HepG2 (cell line): Measurements from ENCODE around the gene ATP5MG. TPM values are rescaled to one million over a fixed set of nuclear protein-coding genes. Genes with fewer than 3 reads are reported as not detected.

Source experiments
- CBFB ChIP-seq: sonication (generic); formaldehyde crosslinking; IDR thresholded peaks from 2 replicates; pipeline ENCODE4 v1.4.0; 2020; ENCODE audit warnings: missing genetic modification reagents
- CHD4 ChIP-seq: fragments of 200-600 bp; sonication (generic); IDR thresholded peaks from 2 replicates; pipeline ENCODE4 v1.7.0; 2017; ENCODE audit warnings: mild to moderate bottlenecking, low read length, borderline replicate concordance
- GATAD2A ChIP-seq: IDR thresholded peaks from 2 replicates; pipeline ENCODE4 v1.6.1; 2016
- MTA1 ChIP-seq: sonication (generic); formaldehyde crosslinking; IDR thresholded peaks from 2 replicates; pipeline ENCODE4 v1.4.0; 2020; ENCODE audit warnings: missing genetic modification reagents, mild to moderate bottlenecking, borderline replicate concordance
- MXD4 ChIP-seq: IDR thresholded peaks from 2 replicates; pipeline ENCODE4 v1.6.1; 2016; ENCODE audit warnings: mild to moderate bottlenecking, missing biosample characterization, missing genetic modification reagents
- RFX3 ChIP-seq: IDR thresholded peaks from 2 replicates; pipeline ENCODE4 v1.6.1; 2016; ENCODE audit warnings: missing biosample characterization, missing genetic modification reagents
- RFXANK ChIP-seq: IDR thresholded peaks from 2 replicates; pipeline ENCODE4 v1.6.1; 2016
- ZFP36L2 ChIP-seq: sonication (generic); formaldehyde crosslinking; IDR thresholded peaks from 2 replicates; pipeline ENCODE4 v1.4.0; 2020; ENCODE audit warnings: missing genetic modification reagents
- ZNF432 ChIP-seq: sonication (generic); formaldehyde crosslinking; IDR thresholded peaks from 2 replicates; pipeline ENCODE4 v1.5.0; 2020; ENCODE audit warnings: missing genetic modification reagents, mild to moderate bottlenecking, borderline replicate concordance
- ZNF564 ChIP-seq: sonication (generic); formaldehyde crosslinking; IDR thresholded peaks from 2 replicates; pipeline ENCODE4 v1.8.1; 2023; ENCODE audit warnings: mild to moderate bottlenecking, missing genetic modification reagents
- ZNF616 ChIP-seq: sonication (generic); formaldehyde crosslinking; IDR thresholded peaks from 2 replicates; pipeline ENCODE4 v1.5.0; 2020; ENCODE audit warnings: low read depth, mild to moderate bottlenecking, missing genetic modification reagents
- ZNF644 ChIP-seq: IDR thresholded peaks from 2 replicates; pipeline ENCODE4 v1.6.1; 2016; ENCODE audit warnings: low read depth
- ZNF709 ChIP-seq: sonication (generic); formaldehyde crosslinking; IDR thresholded peaks from 2 replicates; pipeline ENCODE4 v1.5.0; 2020; ENCODE audit warnings: mild to moderate bottlenecking, missing genetic modification reagents
- ZNF768 ChIP-seq: sonication (generic); formaldehyde crosslinking; IDR thresholded peaks from 2 replicates; pipeline ENCODE4 v1.4.0; 2020; ENCODE audit warnings: missing genetic modification reagents
- ZNF772 ChIP-seq: sonication (generic); formaldehyde crosslinking; IDR thresholded peaks from 2 replicates; pipeline ENCODE4 v1.5.0; 2020; ENCODE audit warnings: mild to moderate bottlenecking, missing genetic modification reagents
- ZSCAN30 ChIP-seq: sonication (generic); formaldehyde crosslinking; IDR thresholded peaks from 2 replicates; pipeline ENCODE4 v1.5.0; 2020; ENCODE audit warnings: mild to moderate bottlenecking, missing genetic modification reagents
- ZSCAN31 ChIP-seq: sonication (generic); formaldehyde crosslinking; IDR thresholded peaks from 2 replicates; pipeline ENCODE4 v1.5.0; 2020; ENCODE audit warnings: low read depth, mild to moderate bottlenecking, missing genetic modification reagents
- polyA plus RNA-seq, 8 experiments: library from polyadenylated mRNA; depleted of rRNA in 3 of 8; stranded (reverse) in 7 of 8; unstranded in 1 of 8; fragments of >200 nt; fragmentation: Illumina TruSeq in 4 of 8; extraction: Trizol in 4 of 8; gene quantifications; 2 replicates each; pipeline versions ENCODE4 v1.2.1 to v1.2.3, GENCODE V29; 2011 to 2016; ENCODE audit warnings: low read depth in 4 of 8, missing spikeins in 1 of 8, mixed read lengths in 1 of 8; ENCODE audit not compliant: insufficient read depth in 1 of 8
- total RNA-seq, 5 experiments: library from RNA; depleted of rRNA; stranded (reverse); fragments of >200 nt; fragmentation: Illumina TruSeq; extraction: Trizol; gene quantifications; 2 replicates each; pipeline ENCODE4 v1.2.3, GENCODE V29; 2016; ENCODE audit warnings: low read depth in 1 of 5
- TF ChIP-seq, protein P1 (sequence below): sonication (generic); formaldehyde crosslinking; IDR thresholded peaks from 2 replicates; pipeline ENCODE4 v1.4.0; 2020; ENCODE audit warnings: missing genetic modification reagents, low read depth, mild to moderate bottlenecking, borderline replicate concordance
- TF ChIP-seq, protein P2 (sequence below): sonication (generic); formaldehyde crosslinking; IDR thresholded peaks from 2 replicates; pipeline ENCODE4 v1.4.0; 2020; ENCODE audit warnings: mild to moderate bottlenecking, missing genetic modification reagents
- TF ChIP-seq, protein P3 (sequence below): sonication (generic); formaldehyde crosslinking; IDR thresholded peaks from 2 replicates; pipeline ENCODE4 v1.4.0; 2020; ENCODE audit warnings: missing genetic modification reagents
- TF ChIP-seq, protein P4 (sequence below), 2 experiments: sonication (generic) in 1 of 2; formaldehyde crosslinking in 1 of 2; IDR thresholded peaks; 2 replicates each; pipeline versions ENCODE4 v1.4.0 to v1.6.1; 2018 to 2020; ENCODE audit warnings: missing genetic modification reagents in 2 of 2, borderline replicate concordance in 1 of 2, low read depth in 1 of 2, mild to moderate bottlenecking in 1 of 2, missing biosample characterization in 1 of 2
- TF ChIP-seq, protein P5 (sequence below): sonication (generic); formaldehyde crosslinking; IDR thresholded peaks from 2 replicates; pipeline ENCODE4 v1.5.0; 2020; ENCODE audit warnings: missing genetic modification reagents, mild to moderate bottlenecking, borderline replicate concordance

ATP5MG gene
- total and polyA plus RNA-seq, 2 of the 13 experiments (the other 11 are each of a cell fraction or from before 2014, with no cell fraction given), result 260 to 320 TPM

DNA sequence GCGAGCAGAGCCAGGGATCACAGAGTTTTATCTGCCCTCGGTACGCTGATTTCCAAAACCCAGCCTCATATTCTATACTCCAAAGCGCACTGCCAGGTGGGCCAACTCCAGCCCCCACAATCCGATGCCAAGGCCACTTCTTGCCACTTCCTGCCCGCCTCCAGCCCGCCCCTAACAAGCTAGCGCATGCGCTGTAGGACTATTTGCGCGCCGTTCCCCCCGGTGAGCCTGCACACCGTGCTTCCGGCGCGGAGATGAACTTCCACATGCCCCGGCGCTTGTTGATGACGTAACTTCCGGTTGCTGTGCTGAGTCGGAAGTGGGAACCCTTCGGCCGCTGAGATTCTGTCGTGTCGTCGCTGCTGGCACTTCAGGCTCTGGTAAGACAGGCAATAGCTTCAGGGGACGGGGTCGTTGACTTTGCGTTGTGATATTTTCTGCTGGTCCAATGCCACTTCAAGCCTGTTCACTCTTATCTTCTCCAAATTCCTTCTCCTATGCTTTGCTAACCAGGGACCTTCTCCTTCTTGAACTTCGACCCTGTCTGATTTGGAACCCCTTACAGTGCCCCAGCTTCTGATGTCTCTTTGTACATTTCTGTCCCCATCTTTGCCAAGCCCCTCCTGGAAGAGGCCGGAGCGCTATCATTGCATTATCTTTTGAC is 42.0 kb upstream of the ATP5MG start, which contains the start of gene UBE4A (continued):
- TF ChIP-seq, protein P1, sequence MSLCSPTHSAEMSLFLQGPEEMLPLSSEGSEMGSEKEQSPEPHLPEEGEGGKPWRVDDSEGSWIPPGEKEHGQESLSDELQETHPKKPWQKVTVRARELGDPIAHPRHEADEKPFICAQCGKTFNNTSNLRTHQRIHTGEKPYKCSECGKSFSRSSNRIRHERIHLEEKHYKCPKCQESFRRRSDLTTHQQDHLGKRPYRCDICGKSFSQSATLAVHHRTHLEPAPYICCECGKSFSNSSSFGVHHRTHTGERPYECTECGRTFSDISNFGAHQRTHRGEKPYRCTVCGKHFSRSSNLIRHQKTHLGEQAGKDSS (CRISPR knock-in tag), result no peak; the same call in 1 of the 2 replicates
- TF ChIP-seq ZNF772 (CRISPR knock-in tag), result 0 out of 2 replicates have a peak, but pooled peaks have one; percentile 29
- TF ChIP-seq ZNF564 (CRISPR knock-in tag), result no peak
- TF ChIP-seq MTA1 (CRISPR knock-in tag), result no peak
- no peak for TF ChIP-seq ZNF432 (CRISPR knock-in tag)
- TF ChIP-seq ZNF644, result 0 out of 2 replicates have a peak, but pooled peaks have one; percentile 20
- TF ChIP-seq ZNF616 (CRISPR knock-in tag), result no peak
- 0 out of 2 replicates have a peak, but pooled peaks have one; percentile 54 for TF ChIP-seq RFXANK
- no peak for TF ChIP-seq ZSCAN31 (CRISPR knock-in tag)
- TF ChIP-seq RFX3 (CRISPR knock-in tag), result no peak
- TF ChIP-seq, protein P2, sequence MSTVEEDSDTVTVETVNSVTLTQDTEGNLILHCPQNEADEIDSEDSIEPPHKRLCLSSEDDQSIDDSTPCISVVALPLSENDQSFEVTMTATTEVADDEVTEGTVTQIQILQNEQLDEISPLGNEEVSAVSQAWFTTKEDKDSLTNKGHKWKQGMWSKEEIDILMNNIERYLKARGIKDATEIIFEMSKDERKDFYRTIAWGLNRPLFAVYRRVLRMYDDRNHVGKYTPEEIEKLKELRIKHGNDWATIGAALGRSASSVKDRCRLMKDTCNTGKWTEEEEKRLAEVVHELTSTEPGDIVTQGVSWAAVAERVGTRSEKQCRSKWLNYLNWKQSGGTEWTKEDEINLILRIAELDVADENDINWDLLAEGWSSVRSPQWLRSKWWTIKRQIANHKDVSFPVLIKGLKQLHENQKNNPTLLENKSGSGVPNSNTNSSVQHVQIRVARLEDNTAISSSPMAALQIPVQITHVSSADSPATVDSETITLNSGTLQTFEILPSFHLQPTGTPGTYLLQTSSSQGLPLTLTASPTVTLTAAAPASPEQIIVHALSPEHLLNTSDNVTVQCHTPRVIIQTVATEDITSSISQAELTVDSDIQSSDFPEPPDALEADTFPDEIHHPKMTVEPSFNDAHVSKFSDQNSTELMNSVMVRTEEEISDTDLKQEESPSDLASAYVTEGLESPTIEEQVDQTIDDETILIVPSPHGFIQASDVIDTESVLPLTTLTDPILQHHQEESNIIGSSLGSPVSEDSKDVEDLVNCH (CRISPR knock-in tag), result no peak
- TF ChIP-seq ZSCAN30 (CRISPR knock-in tag), result no peak
- TF ChIP-seq ZNF768 (CRISPR knock-in tag), result 0 out of 2 replicates have a peak, but pooled peaks have one; percentile 46
- no peak for TF ChIP-seq CBFB (CRISPR knock-in tag)
- TF ChIP-seq CHD4, result peak; percentile 98
- TF ChIP-seq MXD4, result peak; percentile 82; the same call in 1 of the 2 replicates
- peak; percentile 61 for TF ChIP-seq GATAD2A (CRISPR knock-in tag)
- TF ChIP-seq, protein P3, sequence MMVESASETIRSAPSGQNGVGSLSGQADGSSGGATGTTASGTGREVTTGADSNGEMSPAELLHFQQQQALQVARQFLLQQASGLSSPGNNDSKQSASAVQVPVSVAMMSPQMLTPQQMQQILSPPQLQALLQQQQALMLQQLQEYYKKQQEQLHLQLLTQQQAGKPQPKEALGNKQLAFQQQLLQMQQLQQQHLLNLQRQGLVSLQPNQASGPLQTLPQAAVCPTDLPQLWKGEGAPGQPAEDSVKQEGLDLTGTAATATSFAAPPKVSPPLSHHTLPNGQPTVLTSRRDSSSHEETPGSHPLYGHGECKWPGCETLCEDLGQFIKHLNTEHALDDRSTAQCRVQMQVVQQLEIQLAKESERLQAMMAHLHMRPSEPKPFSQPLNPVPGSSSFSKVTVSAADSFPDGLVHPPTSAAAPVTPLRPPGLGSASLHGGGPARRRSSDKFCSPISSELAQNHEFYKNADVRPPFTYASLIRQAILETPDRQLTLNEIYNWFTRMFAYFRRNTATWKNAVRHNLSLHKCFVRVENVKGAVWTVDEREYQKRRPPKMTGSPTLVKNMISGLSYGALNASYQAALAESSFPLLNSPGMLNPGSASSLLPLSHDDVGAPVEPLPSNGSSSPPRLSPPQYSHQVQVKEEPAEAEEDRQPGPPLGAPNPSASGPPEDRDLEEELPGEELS (CRISPR knock-in tag), result peak; percentile 50; the same call in 1 of the 2 replicates
- TF ChIP-seq, protein P4, sequence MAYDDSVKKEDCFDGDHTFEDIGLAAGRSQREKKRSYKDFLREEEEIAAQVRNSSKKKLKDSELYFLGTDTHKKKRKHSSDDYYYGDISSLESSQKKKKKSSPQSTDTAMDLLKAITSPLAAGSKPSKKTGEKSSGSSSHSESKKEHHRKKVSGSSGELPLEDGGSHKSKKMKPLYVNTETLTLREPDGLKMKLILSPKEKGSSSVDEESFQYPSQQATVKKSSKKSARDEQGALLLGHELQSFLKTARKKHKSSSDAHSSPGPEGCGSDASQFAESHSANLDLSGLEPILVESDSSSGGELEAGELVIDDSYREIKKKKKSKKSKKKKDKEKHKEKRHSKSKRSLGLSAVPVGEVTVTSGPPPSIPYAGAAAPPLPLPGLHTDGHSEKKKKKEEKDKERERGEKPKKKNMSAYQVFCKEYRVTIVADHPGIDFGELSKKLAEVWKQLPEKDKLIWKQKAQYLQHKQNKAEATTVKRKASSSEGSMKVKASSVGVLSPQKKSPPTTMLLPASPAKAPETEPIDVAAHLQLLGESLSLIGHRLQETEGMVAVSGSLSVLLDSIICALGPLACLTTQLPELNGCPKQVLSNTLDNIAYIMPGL (CRISPR knock-in tag; IDR thresholded peaks at IDR 0.05; ENCODE audit: borderline replicate concordance in 1 of 2, low read depth in 1 of 2), result peak; percentile 56 to 82; a peak in 2 of 4 replicates
- TF ChIP-seq, protein P5, sequence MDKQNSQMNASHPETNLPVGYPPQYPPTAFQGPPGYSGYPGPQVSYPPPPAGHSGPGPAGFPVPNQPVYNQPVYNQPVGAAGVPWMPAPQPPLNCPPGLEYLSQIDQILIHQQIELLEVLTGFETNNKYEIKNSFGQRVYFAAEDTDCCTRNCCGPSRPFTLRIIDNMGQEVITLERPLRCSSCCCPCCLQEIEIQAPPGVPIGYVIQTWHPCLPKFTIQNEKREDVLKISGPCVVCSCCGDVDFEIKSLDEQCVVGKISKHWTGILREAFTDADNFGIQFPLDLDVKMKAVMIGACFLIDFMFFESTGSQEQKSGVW (CRISPR knock-in tag), result no peak
- no peak for TF ChIP-seq ZNF709 (CRISPR knock-in tag)
- TF ChIP-seq ZFP36L2 (CRISPR knock-in tag), result no peak
